H9 (cell line): Measurements from ENCODE around the gene MRPL20. TPM values are rescaled to one million over a fixed set of nuclear protein-coding genes. Genes with fewer than 3 reads are reported as not detected.
A peak's percentile ranks its signal among the peaks of the same experiment; 100 is the strongest.
"Not testable (repeated sequence)": the region's sequence is repeated elsewhere in the genome, so short reads cannot be mapped to it uniquely, and the experiment has no call there.

ENCODE experiments used
- DNase-seq: peaks from one replicate; pipeline ENCODE4 v3.0.0-alpha.2; 2017
- H2AFZ ChIP-seq: one replicate; pipeline ENCODE4 v1.6.1; 2013; ENCODE audit warnings: mild to moderate bottlenecking, low read length, control low read depth, moderate library complexity
- H2AK5ac ChIP-seq: 2 replicates; pipeline ENCODE4 v1.6.1; 2013; ENCODE audit warnings: low read length, control low read depth, mixed read lengths; ENCODE audit not compliant: insufficient read length
- H2BK120ac ChIP-seq: one replicate; pipeline ENCODE4 v1.6.1; 2013; ENCODE audit warnings: low read depth, mild to moderate bottlenecking, low read length, control low read depth, inconsistent platforms; ENCODE audit not compliant: poor library complexity, severe bottlenecking
- H2BK12ac ChIP-seq: 2 replicates; pipeline ENCODE4 v1.6.1; 2013; ENCODE audit warnings: low read length, control low read depth, mixed read lengths, low read depth; ENCODE audit not compliant: insufficient read length
- H2BK15ac ChIP-seq: 2 replicates; pipeline ENCODE4 v1.6.1; 2013; ENCODE audit warnings: low read depth, low read length, control low read depth
- H2BK20ac ChIP-seq: one replicate; pipeline ENCODE4 v1.6.1; 2013; ENCODE audit warnings: low read depth, mild to moderate bottlenecking, low read length, control low read depth, inconsistent platforms; ENCODE audit not compliant: poor library complexity, severe bottlenecking
- H2BK5ac ChIP-seq: 2 replicates; pipeline ENCODE4 v1.6.1; 2013; ENCODE audit warnings: low read length, control low read depth, mixed read lengths; ENCODE audit not compliant: insufficient read length
- H3K14ac ChIP-seq: 2 replicates; pipeline ENCODE4 v1.6.1; 2013; ENCODE audit warnings: low read length, control low read depth; ENCODE audit not compliant: insufficient read depth
- H3K18ac ChIP-seq: 2 replicates; pipeline ENCODE4 v1.6.1; 2013; ENCODE audit warnings: low read depth, mild to moderate bottlenecking, mixed read lengths, low read length, control low read depth; ENCODE audit not compliant: insufficient read length
- H3K23ac ChIP-seq: 2 replicates; pipeline ENCODE4 v1.6.1; 2013; ENCODE audit warnings: low read length, control low read depth, mixed read lengths, low read depth; ENCODE audit not compliant: insufficient read length
- H3K23me2 ChIP-seq: 2 replicates; pipeline ENCODE4 v1.6.1; 2013; ENCODE audit warnings: low read depth, mild to moderate bottlenecking, mixed read lengths, low read length, control low read depth; ENCODE audit not compliant: insufficient read length, poor library complexity, severe bottlenecking
- H3K27ac ChIP-seq: 2 replicates; pipeline ENCODE4 v1.5.1; 2013; ENCODE audit warnings: low read length, control low read depth, mixed read lengths, low read depth; ENCODE audit not compliant: insufficient read length
- H3K27me3 ChIP-seq: 2 replicates; pipeline ENCODE4 v1.6.1; 2013; ENCODE audit warnings: low read length, control low read depth, inconsistent platforms; ENCODE audit not compliant: insufficient read depth
- H3K4ac ChIP-seq: 2 replicates; pipeline ENCODE4 v1.6.1; 2013; ENCODE audit warnings: low read depth, mild to moderate bottlenecking, control low read depth, inconsistent platforms, low read length, moderate library complexity
- H3K4me1 ChIP-seq: 2 replicates; pipeline ENCODE4 v1.6.1; 2013; ENCODE audit warnings: low read length, control low read depth, inconsistent platforms; ENCODE audit not compliant: insufficient read depth
- H3K4me2 ChIP-seq: 2 replicates; pipeline ENCODE4 v1.6.1; 2013; ENCODE audit warnings: low read length, control low read depth, mixed read lengths; ENCODE audit not compliant: insufficient read length, insufficient read depth
- H3K56ac ChIP-seq: 2 replicates; pipeline ENCODE4 v1.6.1; 2013; ENCODE audit warnings: low read depth, mild to moderate bottlenecking, mixed read lengths, low read length, control low read depth; ENCODE audit not compliant: insufficient read length
- H3K79me1 ChIP-seq: 2 replicates; pipeline ENCODE4 v1.6.1; 2013; ENCODE audit warnings: low read depth, mild to moderate bottlenecking, moderate library complexity, low read length, control low read depth, inconsistent platforms; ENCODE audit not compliant: insufficient read depth, poor library complexity, severe bottlenecking
- H3K79me2 ChIP-seq: 2 replicates; pipeline ENCODE4 v1.6.1; 2013; ENCODE audit warnings: low read length, control low read depth, inconsistent platforms; ENCODE audit not compliant: insufficient read depth
- H3K9ac ChIP-seq: 2 replicates; pipeline ENCODE4 v1.6.1; 2013; ENCODE audit warnings: low read length, control low read depth, mixed read lengths; ENCODE audit not compliant: insufficient read length; ENCODE audit errors: extremely low read depth
- H3K9me3 ChIP-seq: one replicate; pipeline ENCODE4 v1.6.1; 2013; ENCODE audit warnings: low read depth, low read length, inconsistent platforms; ENCODE audit not compliant: control insufficient read depth
- H3T11ph ChIP-seq: one replicate; pipeline ENCODE4 v1.6.1; 2013; ENCODE audit warnings: mild to moderate bottlenecking, low read length, control low read depth, inconsistent platforms
- H4K20me1 ChIP-seq: one replicate; pipeline ENCODE4 v1.6.1; 2013; ENCODE audit not compliant: control insufficient read depth, insufficient read length, insufficient read depth
- H4K5ac ChIP-seq: 2 replicates; pipeline ENCODE4 v1.6.1; 2013; ENCODE audit warnings: low read depth, mild to moderate bottlenecking, mixed read lengths, low read length, control low read depth; ENCODE audit not compliant: insufficient read length
- H4K8ac ChIP-seq: replicated peaks from 2 replicates; pipeline ENCODE4 v1.6.1; 2013; ENCODE audit warnings: low read length, control low read depth, mixed read lengths, low read depth; ENCODE audit not compliant: insufficient read length
- H4K91ac ChIP-seq: 2 replicates; pipeline ENCODE4 v1.6.1; 2013; ENCODE audit warnings: low read depth, mild to moderate bottlenecking, moderate library complexity, mixed read lengths, low read length, control low read depth; ENCODE audit not compliant: insufficient read length
- H3K27ac Mint-ChIP-seq, 3 experiments: 2 replicates in 2 of 3; 3 replicates in 1 of 3; pipeline ENCODE4 v1.8.0; 2020 to 2021; ENCODE audit warnings: mixed read lengths in 3 of 3, mild to moderate bottlenecking in 1 of 3, moderate library complexity in 1 of 3
- H3K27me3 Mint-ChIP-seq: 2 replicates; pipeline ENCODE4 v1.8.0; 2021; ENCODE audit warnings: low read depth, mild to moderate bottlenecking, moderate library complexity, mixed read lengths
- H3K36me3 Mint-ChIP-seq, 3 experiments: 2 replicates in 2 of 3; 3 replicates in 1 of 3; pipeline ENCODE4 v1.8.0; 2020 to 2021; ENCODE audit warnings: low read depth in 3 of 3, mixed read lengths in 3 of 3; ENCODE audit not compliant: insufficient read depth in 1 of 3
- H3K4me1 Mint-ChIP-seq, 2 experiments: 2 replicates each; pipeline ENCODE4 v1.8.0; 2020; ENCODE audit warnings: mixed read lengths in 2 of 2
- H3K4me3 Mint-ChIP-seq, 2 experiments: 2 replicates in 1 of 2; 3 replicates in 1 of 2; pipeline ENCODE4 v1.8.0; 2020 to 2021; ENCODE audit warnings: mild to moderate bottlenecking in 2 of 2, mixed read lengths in 2 of 2, moderate library complexity in 1 of 2
- H3K9me3 Mint-ChIP-seq, 2 experiments: 2 replicates in 1 of 2; 3 replicates in 1 of 2; pipeline ENCODE4 v1.8.0; 2020; ENCODE audit warnings: mild to moderate bottlenecking in 2 of 2, mixed read lengths in 2 of 2, moderate library complexity in 1 of 2
- CTCF ChIP-seq: fragments of 200-600 bp; sonication (generic); conservative IDR thresholded peaks from 3 replicates; pipeline ENCODE4 v1.8.0; 2021; ENCODE audit warnings: antibody characterized with exemption, mild to moderate bottlenecking
- WGBS: extraction: QIAGEN DNeasy Blood & Tissue Kit; methylation state at CpG from one replicate; pipeline ENCODE4 v1.1.7; 2013; ENCODE audit warnings: missing lambda C conversion rate, low lambda C conversion rate, mixed read lengths; ENCODE audit not compliant: insufficient read length; ENCODE audit errors: extremely low coverage; 5-methylcytosine and 5-hydroxymethylcytosine counted together
- total RNA-seq: library from RNA; stranded (reverse); gene quantifications from 2 replicates; pipeline ENCODE4 v1.2.1, GENCODE V29; 2021

MRPL20 gene
- total RNA-seq, 1 experiment from 2014 or later = 162 TPM

- Mint-ChIP-seq H3K4me1 (peaks cover 36 to 37% of the 10 kb centered on the region in 2 experiments), H3K36me3 (peaks cover 7 to 18% (median 15%) of the 10 kb centered on the region in 3 experiments), H3K27me3 (peaks cover 2% of the 10 kb centered on the region), H3K4me3 (no peak overlapping the region), H3K27ac (peak overlapping the region in 1 of 3 experiments; percentile 52; a peak in 2 of 7 replicates), H3K9me3 (peaks cover 6 to 14% of the 10 kb centered on the region in 2 experiments; a peak in 4 of 5 replicates)
- Histone ChIP-seq H3K79me1 (no peaks in the 10 kb centered on the region), H2AK5ac (no peak overlapping the region), H2BK5ac (no peak overlapping the region), H3K4me2 (no peak overlapping the region), H2AFZ (no peak overlapping the region), H4K20me1 (no peaks in the 10 kb centered on the region), H3K4me1 (no peaks in the 10 kb centered on the region), H3K9ac (no peak overlapping the region), H3K27me3 (no peaks in the 10 kb centered on the region), H3K9me3 (no peaks in the 10 kb centered on the region), H2BK12ac (no peak overlapping the region), H3K23ac (no peak overlapping the region), H2BK15ac (no peak overlapping the region), H2BK120ac (no peak overlapping the region), H3T11ph (no peak overlapping the region), H4K8ac (no peak overlapping the region), H3K23me2 (no peaks in the 10 kb centered on the region), H4K5ac (no peak overlapping the region), H3K18ac (no peak overlapping the region), H3K4ac (no peak overlapping the region), H3K79me2 (no peaks in the 10 kb centered on the region), H3K56ac (no peak overlapping the region), H2BK20ac (no peak overlapping the region), H3K14ac (no peak overlapping the region), H3K27ac (no peak overlapping the region), H4K91ac (no peak overlapping the region)
- WGBS = no CpG with 5 or more reads among the region's 13 CpGs
- DNase-seq = no peak
- TF ChIP-seq CTCF = no peak
Observed at GRCh38 chr1:1415751-1416150, 8.7 kb upstream of the MRPL20 start.

GRCh38 chr1:1412311-1412902 lies 5.3 kb upstream of the MRPL20 start:
- peaks cover 6 to 14% of the 10 kb centered on the region in 2 experiments; a peak in 4 of 5 replicates for H3K9me3 Mint-ChIP-seq
- not testable (repeated sequence) for H3K4me3 Mint-ChIP-seq, H3K4me2 ChIP-seq, H3K18ac ChIP-seq, DNase-seq, H3K79me1 ChIP-seq, H3K23me2 ChIP-seq, H4K8ac ChIP-seq, H3K9ac ChIP-seq, H3K27me3 Mint-ChIP-seq, H3K27ac Mint-ChIP-seq, H3K4ac ChIP-seq, H3K27ac ChIP-seq, H4K91ac ChIP-seq, H2AFZ ChIP-seq, H3K14ac ChIP-seq, H2BK12ac ChIP-seq, H3T11ph ChIP-seq, H2BK5ac ChIP-seq, H2AK5ac ChIP-seq, H3K23ac ChIP-seq, H2BK20ac ChIP-seq, H4K20me1 ChIP-seq, H4K5ac ChIP-seq, H3K27me3 ChIP-seq, H3K79me2 ChIP-seq, H3K9me3 ChIP-seq, H3K56ac ChIP-seq, H3K4me1 ChIP-seq, H2BK120ac ChIP-seq, H2BK15ac ChIP-seq
- H3K4me1 Mint-ChIP-seq = peaks cover 41 to 43% of the 10 kb centered on the region in 2 experiments
- peaks cover 10 to 29% (median 28%) of the 10 kb centered on the region in 3 experiments for H3K36me3 Mint-ChIP-seq
- no CpG with 5 or more reads among the region's 11 CpGs for WGBS
